Cardiac fibroblast (primary cell): ENCODE measurements around the gene MYL3.

Experiments
- DNase-seq, 2 donors: peaks; one replicate each; pipeline versions ENCODE4 v3.0.0 to v3.0.0-alpha.2; 2010; ENCODE audit warnings: low read depth in 2 of 2
- H3K4me3 ChIP-seq, 2 donors: replicated peaks in 1 of 2; 1 replicate in 1 of 2; 2 replicates in 1 of 2; pipeline ENCODE4 v1.5.1; 2011; ENCODE audit warnings: low read depth in 2 of 2, low read length in 2 of 2, mild to moderate bottlenecking in 2 of 2, moderate library complexity in 1 of 2
- CTCF ChIP-seq: IDR thresholded peaks from one replicate; pipeline ENCODE4 v1.5.1; 2011; ENCODE audit warnings: low read depth, mild to moderate bottlenecking, low read length, inconsistent platforms

Gene MYL3

GRCh38 chr3:46866032-46866595 is 2.9 kb upstream of the MYL3 start:
- TF ChIP-seq CTCF = no peak
- no peak overlapping the region for H3K4me3 ChIP-seq
- DNase-seq = no peak

- no peak for TF ChIP-seq CTCF
- DNase-seq = no peak
- no peak overlapping the region for H3K4me3 ChIP-seq
Observed at GRCh38 chr3:46865546-46865945, 2.3 kb upstream of the MYL3 start.

- TF ChIP-seq CTCF = no peak
- DNase-seq = peak; percentile 47 to 87
- no peak overlapping the region for H3K4me3 ChIP-seq
Observed at GRCh38 chr3:46865031-46865507, 1.8 kb upstream of the MYL3 start.

GRCh38 chr3:46864061-46864881 is 1.0 kb upstream of the MYL3 start:
- TF ChIP-seq CTCF = no peak
- no peak overlapping the region for H3K4me3 ChIP-seq
- DNase-seq = no peak

- TF ChIP-seq CTCF = no peak
- no peak for DNase-seq
- no peak overlapping the region for H3K4me3 ChIP-seq
Observed at GRCh38 chr3:46862369-46863025, 747 bp downstream of the MYL3 start.

- no peak overlapping the region for H3K4me3 ChIP-seq
- DNase-seq = no peak
- no peak for TF ChIP-seq CTCF
Observed at GRCh38 chr3:46861605-46862368, 1.5 kb downstream of the MYL3 start.
